Activated CD8-positive, alpha-beta memory T cell treated with anti-CD3 and anti-CD28 coated beads, Interleukin-2, amount 50 U/mL, for 1 hour (primary cell): ENCODE data around the gene ZNF521.
"Not testable (repeated sequence)": the region's sequence is repeated elsewhere in the genome, so short reads cannot be mapped to it uniquely, and the experiment has no call there.

Source experiments
- DNase-seq: peaks from one replicate; pipeline ENCODE4 v3.0.0-alpha.2; 2020; ENCODE audit errors: extremely low read depth

The ZNF521 gene

DNA sequence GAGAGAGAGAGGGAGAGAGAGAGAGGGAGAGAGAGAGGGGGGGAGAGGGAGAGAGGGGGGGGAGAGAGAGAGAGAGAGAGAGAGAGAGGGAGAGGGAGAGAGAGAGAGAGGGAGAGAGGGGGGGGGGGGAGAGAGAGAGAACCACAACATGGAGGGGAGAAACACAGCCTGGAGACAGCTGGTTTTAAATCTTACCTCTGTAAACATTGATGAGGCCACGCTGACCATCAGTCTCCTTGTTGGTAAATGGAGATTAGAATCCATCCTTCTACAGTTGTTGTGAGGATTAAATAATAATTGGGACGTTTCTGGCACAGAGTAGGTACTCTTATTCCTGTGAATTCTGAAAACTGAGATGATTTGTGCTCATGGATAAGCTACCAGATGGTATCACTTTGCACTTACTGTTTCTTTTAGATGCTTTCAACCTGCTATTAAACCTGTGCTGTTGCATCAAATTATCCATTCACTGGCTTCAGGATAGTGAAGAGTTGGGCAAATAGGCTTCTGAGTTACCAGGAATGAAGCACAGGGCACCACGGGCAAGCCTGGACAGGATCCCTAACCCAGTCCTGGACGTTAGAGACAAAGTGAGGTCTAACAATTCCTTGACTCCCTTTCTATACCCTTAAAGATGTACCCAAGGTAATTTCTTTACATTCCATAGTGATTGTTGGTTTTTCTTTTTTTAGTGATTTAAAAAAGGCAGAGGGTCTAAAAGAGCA lies 318.1 kb downstream of the ZNF521 start:
- no peak for DNase-seq

DNA sequence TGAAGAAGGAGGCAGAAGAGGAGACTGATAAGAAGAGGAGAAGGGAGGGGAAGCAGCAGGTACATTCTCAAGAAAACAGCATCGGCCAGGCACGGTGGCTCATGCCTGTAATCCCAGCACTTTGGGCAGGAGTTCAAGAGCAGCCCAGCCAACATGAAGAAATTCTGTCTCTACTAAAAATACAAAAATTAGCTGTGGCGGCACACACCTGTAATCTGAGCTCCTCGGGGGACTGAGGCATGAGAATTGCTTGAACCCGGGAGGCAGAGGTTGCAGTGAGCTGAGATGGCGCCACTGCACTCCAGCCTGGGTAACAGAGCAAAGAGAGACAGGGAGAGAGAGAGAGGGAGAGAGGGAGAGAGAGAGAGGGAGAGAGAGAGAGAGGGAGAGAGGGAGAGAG lies 318.8 kb downstream of the ZNF521 start:
- DNase-seq: not testable (repeated sequence)

- no peak for DNase-seq
Observed at GRCh38 chr18:25029802-25030201, 322.2 kb downstream of the ZNF521 start.

DNA sequence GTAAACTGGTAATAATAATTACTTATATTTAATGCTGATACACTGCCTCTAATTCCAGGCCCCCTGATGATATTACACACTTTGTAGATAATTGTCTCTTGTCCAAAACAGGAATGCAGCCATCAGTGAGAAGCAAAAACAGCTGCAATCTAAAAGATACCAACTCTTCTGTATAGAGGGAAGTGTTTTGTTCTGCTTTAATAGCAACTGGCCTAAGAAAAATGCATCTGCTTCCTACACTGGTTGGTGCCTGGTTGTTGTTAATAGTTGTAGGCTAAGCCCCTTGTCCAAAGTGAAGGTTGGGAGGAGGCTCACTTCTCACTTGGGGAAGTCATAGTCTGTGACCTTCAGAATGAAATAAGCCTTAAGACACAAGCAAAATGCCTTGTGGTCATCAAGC lies 332.0 kb downstream of the ZNF521 start:
- DNase-seq: no peak

GRCh38 chr18:25019086-25019860 lies 332.7 kb downstream of the ZNF521 start:
- no peak for DNase-seq

DNA sequence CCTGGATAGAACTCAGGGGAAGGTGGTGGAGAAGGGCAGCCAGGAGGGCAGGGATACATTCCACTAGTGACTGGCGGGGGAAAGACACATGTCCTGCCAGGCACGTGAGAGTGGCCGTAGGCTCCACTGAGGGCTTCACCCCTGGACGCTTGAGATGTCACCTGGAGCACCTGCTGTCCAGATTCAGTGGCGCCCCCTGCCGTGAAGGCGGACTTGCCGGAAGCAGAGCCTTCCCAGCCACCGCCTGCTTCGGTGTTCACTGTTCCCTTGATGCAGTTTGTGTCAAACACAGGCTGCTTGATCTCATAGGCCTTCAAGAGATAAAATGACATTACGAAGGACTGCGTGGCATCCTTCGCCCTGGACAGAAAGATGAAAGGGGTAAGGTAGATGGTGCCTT lies 335.3 kb downstream of the ZNF521 start:
- no peak for DNase-seq

DNA sequence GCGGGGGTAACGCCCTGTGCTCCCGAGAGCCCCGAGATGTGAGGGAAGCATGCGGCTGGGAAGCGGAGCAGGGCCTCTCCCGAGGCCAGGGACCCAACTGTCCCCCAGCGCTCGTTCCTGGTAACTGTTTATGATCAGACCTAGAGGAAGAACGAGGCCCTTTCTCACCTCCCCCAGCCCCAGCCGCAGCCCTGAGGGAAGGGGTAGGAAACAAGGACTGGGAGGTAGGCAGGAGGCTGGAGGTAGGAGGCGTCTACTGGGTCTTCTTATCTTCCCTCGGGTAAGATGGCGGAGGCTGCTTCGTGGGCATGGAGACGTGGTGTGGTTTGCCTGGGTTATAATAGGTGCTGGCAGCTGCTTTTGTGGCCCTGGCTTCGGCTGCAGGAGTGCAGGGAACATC lies 335.8 kb downstream of the ZNF521 start:
- no peak for DNase-seq
